Measurements from ENCODE around the gene TTC33. TPM values are rescaled to one million over a fixed set of nuclear protein-coding genes. Genes with fewer than 3 reads are reported as not detected.

Gene TTC33
- total and polyA plus RNA-seq, 2 of the 4 experiments (the other 2 are of a cell fraction) = 3.1 to 8.1 TPM

DNA sequence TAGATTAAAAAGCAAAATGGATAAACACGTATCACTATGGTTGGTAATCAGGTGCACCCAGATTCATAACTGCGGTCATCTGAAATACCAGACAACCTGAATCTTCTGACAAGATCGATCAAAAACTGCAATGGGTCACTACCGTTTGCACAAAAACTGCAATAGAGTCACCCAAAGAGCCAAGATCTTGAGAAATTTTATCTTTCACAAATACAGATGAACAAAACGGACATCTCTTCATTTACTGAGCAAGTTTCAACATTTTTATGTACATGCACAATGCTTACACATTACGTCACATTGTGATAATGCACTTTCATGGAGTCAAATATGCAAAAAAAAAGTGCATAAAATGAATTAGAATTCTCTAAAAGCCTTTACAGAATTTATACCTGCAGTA, 23.8 kb upstream of the TTC33 start:
- TF ChIP-seq CHD1 (IDR thresholded peaks at IDR 0.05; ENCODE audit: low read depth, low read length) (no peak), CTCF (conservative IDR thresholded peaks at IDR 0.05; ENCODE audit: low read depth, low read length) (no peak), POLR2A (IDR thresholded peaks at IDR 0.05; ENCODE audit: low read depth, low read length) (no peak), MAFK (IDR thresholded peaks at IDR 0.05; ENCODE audit: low read depth, low read length) (no peak), USF2 (IDR thresholded peaks at IDR 0.05; ENCODE audit: low read depth, low read length) (no peak), CEBPB (IDR thresholded peaks at IDR 0.05; ENCODE audit: low read depth, low read length) (no peak), SMC3 (IDR thresholded peaks at IDR 0.05; ENCODE audit: low read depth, low read length) (no peak), NFE2L2 (IDR thresholded peaks at IDR 0.05; ENCODE audit: low read depth, low read length) (no peak), FOS (IDR thresholded peaks at IDR 0.05; ENCODE audit: low read depth, low read length) (no peak), RCOR1 (IDR thresholded peaks at IDR 0.05; ENCODE audit: insufficient replicate concordance, low read length) (no peak), RAD21 (IDR thresholded peaks at IDR 0.05; ENCODE audit: low read length) (no peak), BHLHE40 (IDR thresholded peaks at IDR 0.05; ENCODE audit: low read depth, low read length) (no peak), RFX5 (IDR thresholded peaks at IDR 0.05; ENCODE audit: low read depth, low read length) (no peak), MXI1 (IDR thresholded peaks at IDR 0.05; ENCODE audit: borderline replicate concordance, low read depth, low read length) (no peak), MAZ (IDR thresholded peaks at IDR 0.05; ENCODE audit: borderline replicate concordance, low read depth, low read length) (no peak)
- TF ChIP-seq, protein P1, sequence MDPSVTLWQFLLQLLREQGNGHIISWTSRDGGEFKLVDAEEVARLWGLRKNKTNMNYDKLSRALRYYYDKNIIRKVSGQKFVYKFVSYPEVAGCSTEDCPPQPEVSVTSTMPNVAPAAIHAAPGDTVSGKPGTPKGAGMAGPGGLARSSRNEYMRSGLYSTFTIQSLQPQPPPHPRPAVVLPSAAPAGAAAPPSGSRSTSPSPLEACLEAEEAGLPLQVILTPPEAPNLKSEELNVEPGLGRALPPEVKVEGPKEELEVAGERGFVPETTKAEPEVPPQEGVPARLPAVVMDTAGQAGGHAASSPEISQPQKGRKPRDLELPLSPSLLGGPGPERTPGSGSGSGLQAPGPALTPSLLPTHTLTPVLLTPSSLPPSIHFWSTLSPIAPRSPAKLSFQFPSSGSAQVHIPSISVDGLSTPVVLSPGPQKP (IDR thresholded peaks at IDR 0.05; ENCODE audit: borderline replicate concordance, low read depth, low read length) = no peak
- Histone ChIP-seq H3K9ac (ENCODE audit: low read depth, low read length) (no peak overlapping the region), H3K9me1 (ENCODE audit: insufficient read depth, low read length) (no peaks in the 10 kb centered on the region; the same call in 1 of the 2 replicates), H2BK15ac (ENCODE audit: low read depth, low read length) (no peak overlapping the region), H3K4ac (ENCODE audit: low read depth, low read length) (no peak overlapping the region), H3K27me3 (ENCODE audit: control insufficient read depth, insufficient read depth, low read length) (no peaks in the 10 kb centered on the region), H2BK20ac (ENCODE audit: low read depth, low read length) (no peak overlapping the region), H4K8ac (ENCODE audit: low read depth in 2 of 2, low read length in 2 of 2) (no peak overlapping the region), H3K23ac (ENCODE audit: low read depth, low read length) (no peak overlapping the region), H3K4me2 (ENCODE audit: low read depth, low read length) (no peak overlapping the region), H3K14ac (replicated peaks; ENCODE audit: low read depth, low read length) (no peak overlapping the region), H3K79me1 (ENCODE audit: low read depth in 1 of 2, low read length in 2 of 2) (peaks cover 19 to 45% of the 10 kb centered on the region in 2 experiments), H2BK120ac (ENCODE audit: low read depth, low read length) (no peak overlapping the region), H2BK5ac (ENCODE audit: low read depth, low read length, poor library complexity, severe bottlenecking) (no peak overlapping the region), H3K27ac (ENCODE audit: insufficient read depth, low read length) (no peak overlapping the region), H3K9me3 (ENCODE audit: control insufficient read depth, insufficient read depth, low read length) (no peaks in the 10 kb centered on the region), H2AK5ac (ENCODE audit: low read depth, low read length) (no peak overlapping the region), H4K91ac (ENCODE audit: insufficient read depth, low read depth, low read length) (no peak overlapping the region), H3K56ac (ENCODE audit: extremely low read depth, insufficient read depth, low read length) (no peak overlapping the region), H3K4me3 (ENCODE audit: insufficient read depth, low read depth, low read length) (no peak overlapping the region), H4K5ac (ENCODE audit: low read depth, low read length) (no peak overlapping the region), H4K20me1 (ENCODE audit: insufficient read depth, low read length) (peaks cover 72% of the 10 kb centered on the region), H2AK9ac (replicated peaks; ENCODE audit: low read depth, low read length, poor library complexity) (no peak overlapping the region), H3K36me3 (ENCODE audit: control insufficient read depth, insufficient read depth, low read length) (peaks cover 15% of the 10 kb centered on the region), H3K4me1 (ENCODE audit: control insufficient read depth, insufficient read depth, low read length) (peaks cover 8% of the 10 kb centered on the region), H2AFZ (replicated peaks; ENCODE audit: low read length, poor library complexity) (no peak overlapping the region), H3K18ac (ENCODE audit: low read depth, low read length) (no peak overlapping the region)
- DNase-seq = no peak
- intact Hi-C loops (cut with micrococcal nuclease) (no loop called here), in situ Hi-C loops (cut with MboI; ENCODE audit: low sequenced_read_pairs) (no loop called here), dilution Hi-C loops (cut with HindIII; ENCODE audit: low sequenced_read_pairs, unreplicated experiment) (no loop called here)
- 92% methylated on average over 4 of the region's 6 CpGs; no CpG with 5 or more reads in 1 of the 2 experiments for WGBS, 2 experiments (ENCODE audit: extremely low coverage in 2 of 2, insufficient read length in 1 of 2)
- BruUV-seq (replicated peaks) = no TSS peak
- ATAC-seq (ENCODE audit: low read depth) = no peak
- POLR2A ChIA-PET (ENCODE audit: unreplicated experiment) = no interaction called here
- CTCF ChIA-PET = interaction anchor here (0.6 kb wide), 1 partner anchor 991 kb away, joined by 4 read pairs; no protein-coding TSS in a partner anchor

Measured in IMR-90 (cell line).